GM20000 (cell line): ENCODE data around the gene NPHP1.

Experiments
- DNase-seq: peaks from one replicate; pipeline ENCODE4 v3.0.0; 2012; ENCODE audit warnings: low spot score
- TF ChIP-seq, protein P1 (sequence below): IDR thresholded peaks from 2 replicates; pipeline ENCODE4 v1.5.1; 2012; ENCODE audit warnings: mild to moderate bottlenecking, control low read depth; ENCODE audit errors: extremely low read depth, missing control alignments

Gene NPHP1

GRCh38 chr2:110107092-110108079 is 97.4 kb downstream of the NPHP1 start:
- TF ChIP-seq, protein P1, sequence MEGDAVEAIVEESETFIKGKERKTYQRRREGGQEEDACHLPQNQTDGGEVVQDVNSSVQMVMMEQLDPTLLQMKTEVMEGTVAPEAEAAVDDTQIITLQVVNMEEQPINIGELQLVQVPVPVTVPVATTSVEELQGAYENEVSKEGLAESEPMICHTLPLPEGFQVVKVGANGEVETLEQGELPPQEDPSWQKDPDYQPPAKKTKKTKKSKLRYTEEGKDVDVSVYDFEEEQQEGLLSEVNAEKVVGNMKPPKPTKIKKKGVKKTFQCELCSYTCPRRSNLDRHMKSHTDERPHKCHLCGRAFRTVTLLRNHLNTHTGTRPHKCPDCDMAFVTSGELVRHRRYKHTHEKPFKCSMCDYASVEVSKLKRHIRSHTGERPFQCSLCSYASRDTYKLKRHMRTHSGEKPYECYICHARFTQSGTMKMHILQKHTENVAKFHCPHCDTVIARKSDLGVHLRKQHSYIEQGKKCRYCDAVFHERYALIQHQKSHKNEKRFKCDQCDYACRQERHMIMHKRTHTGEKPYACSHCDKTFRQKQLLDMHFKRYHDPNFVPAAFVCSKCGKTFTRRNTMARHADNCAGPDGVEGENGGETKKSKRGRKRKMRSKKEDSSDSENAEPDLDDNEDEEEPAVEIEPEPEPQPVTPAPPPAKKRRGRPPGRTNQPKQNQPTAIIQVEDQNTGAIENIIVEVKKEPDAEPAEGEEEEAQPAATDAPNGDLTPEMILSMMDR, result no peak
- no peak for DNase-seq

DNA sequence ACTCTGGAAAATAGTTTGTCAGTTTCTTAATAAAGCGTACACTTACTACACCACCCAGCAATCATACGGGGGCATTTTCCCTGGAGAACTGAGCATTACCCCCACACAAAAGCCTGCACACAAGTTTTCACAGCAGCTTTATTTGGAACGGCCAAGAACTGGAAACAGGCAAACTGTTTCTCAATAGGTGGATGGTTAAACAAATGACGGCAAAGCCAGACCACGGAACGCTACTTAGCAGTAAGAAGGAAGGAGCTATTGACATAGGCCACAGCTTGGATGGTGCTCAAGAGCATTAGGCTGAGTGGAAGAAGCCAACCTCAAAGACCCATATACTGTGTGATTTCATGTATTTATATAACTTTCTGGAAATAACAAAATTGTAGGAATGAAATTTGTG is 98.2 kb downstream of the NPHP1 start:
- DNase-seq, result no peak
- TF ChIP-seq, protein P1, result no peak

DNA sequence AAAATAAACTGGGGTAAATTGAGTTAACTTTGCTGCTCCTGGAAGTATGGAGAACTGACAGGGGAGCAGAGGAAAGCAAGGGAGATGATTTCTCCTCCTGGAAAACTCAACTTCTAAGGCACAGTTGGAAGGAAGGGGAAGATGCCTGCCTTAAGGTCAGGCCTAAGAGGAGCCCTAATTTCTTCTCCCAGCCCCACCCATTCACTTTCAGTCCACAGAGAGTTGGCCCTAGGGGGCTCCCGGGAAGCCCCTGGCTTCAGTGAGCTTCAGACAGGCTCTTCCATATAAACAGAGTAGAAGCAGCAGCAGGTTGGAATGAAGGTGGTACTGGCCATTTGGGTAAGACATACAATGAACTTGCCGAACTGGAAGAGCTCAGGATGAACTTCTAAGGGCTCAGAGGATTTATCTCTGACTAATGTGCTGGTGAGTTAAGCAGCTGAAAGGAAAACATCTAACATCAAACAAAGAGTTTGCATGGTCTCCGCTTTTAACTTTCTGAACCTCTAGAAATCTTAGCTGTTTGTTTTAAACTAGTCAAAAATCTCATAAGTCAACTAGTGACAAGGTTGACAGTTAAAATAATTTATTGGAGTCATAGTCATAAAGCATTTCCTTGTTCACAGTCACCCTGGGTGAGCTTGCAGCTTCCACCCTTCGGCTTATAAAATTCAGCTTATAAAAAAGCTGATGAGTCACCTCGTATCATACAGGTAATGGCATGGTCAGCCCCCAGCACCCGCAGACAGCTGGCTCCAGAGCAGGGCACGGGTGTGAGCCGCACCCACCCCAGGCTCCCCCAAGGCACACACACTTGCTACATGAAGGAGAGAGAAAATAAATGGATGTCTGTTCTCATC is 99.0 kb downstream of the NPHP1 start:
- TF ChIP-seq, protein P1, result no peak
- DNase-seq, result no peak

- TF ChIP-seq, protein P1, result no peak
- no peak for DNase-seq
Measured at GRCh38 chr2:110105183-110105582, 99.6 kb downstream of the NPHP1 start.

- TF ChIP-seq, protein P1, result no peak
- no peak for DNase-seq
Measured at GRCh38 chr2:110104025-110104771, 100.6 kb downstream of the NPHP1 start.

- TF ChIP-seq, protein P1, result no peak
- no peak for DNase-seq
Measured at GRCh38 chr2:110103061-110103961, 101.5 kb downstream of the NPHP1 start.
